ENCODE results near the gene TMF1. TPM values are rescaled to one million over a fixed set of nuclear protein-coding genes. Genes with fewer than 3 reads are reported as not detected.

The TMF1 gene
- total and polyA plus RNA-seq, 2 experiments from 2014 or later, result 15.8 to 21.3 TPM

DNA sequence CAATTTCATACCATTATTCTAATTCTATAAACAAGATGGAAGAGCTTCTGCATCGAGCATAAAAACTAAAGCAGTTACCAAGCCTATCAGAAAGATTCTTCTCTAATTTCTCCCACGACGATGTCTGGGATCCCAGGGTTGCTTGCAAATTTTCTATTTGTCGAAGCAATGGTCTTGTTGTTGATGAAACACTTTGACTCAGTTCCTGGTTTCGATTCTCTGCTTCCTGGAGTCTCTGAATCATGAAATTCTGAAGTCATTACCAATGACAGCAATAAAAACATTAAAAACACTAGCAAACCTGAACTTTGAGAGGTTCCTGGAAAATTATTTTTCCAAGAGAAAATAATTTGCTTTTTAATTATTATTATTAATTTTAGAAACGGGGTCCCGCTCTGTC lies 18.7 kb downstream of the TMF1 start:
- Histone ChIP-seq H3K4me3 (no peak overlapping the region), H3K27ac (ENCODE audit: low read depth) (no peak overlapping the region), H3K4me1 (ENCODE audit: insufficient read depth) (no peaks in the 10 kb centered on the region), H3K36me3 (ENCODE audit: insufficient read depth) (peaks cover 25% of the 10 kb centered on the region), H3K79me2 (replicated peaks; ENCODE audit: insufficient read depth) (no peaks in the 10 kb centered on the region), H3F3A (replicated peaks; ENCODE audit: low read depth) (no peaks in the 10 kb centered on the region), H2AFZ (no peak overlapping the region), H3K27me3 (ENCODE audit: insufficient read depth) (no peaks in the 10 kb centered on the region), H3K4me2 (no peak overlapping the region), H3K9me2 (ENCODE audit: insufficient read depth) (no peaks in the 10 kb centered on the region), H4K20me1 (replicated peaks; ENCODE audit: insufficient read depth) (no peaks in the 10 kb centered on the region)
- no peak for DNase-seq (ENCODE audit: low spot score)
- no peak for ATAC-seq
- H3K4me3 Mint-ChIP-seq, result no peak overlapping the region
- no peaks in the 10 kb centered on the region for H3K9me3 Mint-ChIP-seq
- peaks cover 43% of the 10 kb centered on the region for H3K36me3 Mint-ChIP-seq (ENCODE audit: low read depth)
- no peaks in the 10 kb centered on the region for H3K4me1 Mint-ChIP-seq
- TF ChIP-seq, protein P1, sequence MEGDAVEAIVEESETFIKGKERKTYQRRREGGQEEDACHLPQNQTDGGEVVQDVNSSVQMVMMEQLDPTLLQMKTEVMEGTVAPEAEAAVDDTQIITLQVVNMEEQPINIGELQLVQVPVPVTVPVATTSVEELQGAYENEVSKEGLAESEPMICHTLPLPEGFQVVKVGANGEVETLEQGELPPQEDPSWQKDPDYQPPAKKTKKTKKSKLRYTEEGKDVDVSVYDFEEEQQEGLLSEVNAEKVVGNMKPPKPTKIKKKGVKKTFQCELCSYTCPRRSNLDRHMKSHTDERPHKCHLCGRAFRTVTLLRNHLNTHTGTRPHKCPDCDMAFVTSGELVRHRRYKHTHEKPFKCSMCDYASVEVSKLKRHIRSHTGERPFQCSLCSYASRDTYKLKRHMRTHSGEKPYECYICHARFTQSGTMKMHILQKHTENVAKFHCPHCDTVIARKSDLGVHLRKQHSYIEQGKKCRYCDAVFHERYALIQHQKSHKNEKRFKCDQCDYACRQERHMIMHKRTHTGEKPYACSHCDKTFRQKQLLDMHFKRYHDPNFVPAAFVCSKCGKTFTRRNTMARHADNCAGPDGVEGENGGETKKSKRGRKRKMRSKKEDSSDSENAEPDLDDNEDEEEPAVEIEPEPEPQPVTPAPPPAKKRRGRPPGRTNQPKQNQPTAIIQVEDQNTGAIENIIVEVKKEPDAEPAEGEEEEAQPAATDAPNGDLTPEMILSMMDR (conservative IDR thresholded peaks at IDR 0.05; ENCODE audit: low read depth in 2 of 2), result no peak
- TF ChIP-seq STAT1 (IDR thresholded peaks at IDR 0.05; ENCODE audit: unreplicated experiment), result no peak
- no peak for TF ChIP-seq JUNB (IDR thresholded peaks at IDR 0.05; ENCODE audit: unreplicated experiment)
- no peak for TF ChIP-seq EZH2 (IDR thresholded peaks at IDR 0.05; ENCODE audit: low read depth, unreplicated experiment)
- no peak for TF ChIP-seq CREB1 (CRISPR knock-in tag; IDR thresholded peaks at IDR 0.05; ENCODE audit: low read depth)
- TF ChIP-seq NANOG (IDR thresholded peaks at IDR 0.05; ENCODE audit: borderline replicate concordance), result no peak
- TF ChIP-seq, protein P2, sequence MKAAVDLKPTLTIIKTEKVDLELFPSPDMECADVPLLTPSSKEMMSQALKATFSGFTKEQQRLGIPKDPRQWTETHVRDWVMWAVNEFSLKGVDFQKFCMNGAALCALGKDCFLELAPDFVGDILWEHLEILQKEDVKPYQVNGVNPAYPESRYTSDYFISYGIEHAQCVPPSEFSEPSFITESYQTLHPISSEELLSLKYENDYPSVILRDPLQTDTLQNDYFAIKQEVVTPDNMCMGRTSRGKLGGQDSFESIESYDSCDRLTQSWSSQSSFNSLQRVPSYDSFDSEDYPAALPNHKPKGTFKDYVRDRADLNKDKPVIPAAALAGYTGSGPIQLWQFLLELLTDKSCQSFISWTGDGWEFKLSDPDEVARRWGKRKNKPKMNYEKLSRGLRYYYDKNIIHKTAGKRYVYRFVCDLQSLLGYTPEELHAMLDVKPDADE (IDR thresholded peaks at IDR 0.05), result no peak
- TF ChIP-seq, protein P3, sequence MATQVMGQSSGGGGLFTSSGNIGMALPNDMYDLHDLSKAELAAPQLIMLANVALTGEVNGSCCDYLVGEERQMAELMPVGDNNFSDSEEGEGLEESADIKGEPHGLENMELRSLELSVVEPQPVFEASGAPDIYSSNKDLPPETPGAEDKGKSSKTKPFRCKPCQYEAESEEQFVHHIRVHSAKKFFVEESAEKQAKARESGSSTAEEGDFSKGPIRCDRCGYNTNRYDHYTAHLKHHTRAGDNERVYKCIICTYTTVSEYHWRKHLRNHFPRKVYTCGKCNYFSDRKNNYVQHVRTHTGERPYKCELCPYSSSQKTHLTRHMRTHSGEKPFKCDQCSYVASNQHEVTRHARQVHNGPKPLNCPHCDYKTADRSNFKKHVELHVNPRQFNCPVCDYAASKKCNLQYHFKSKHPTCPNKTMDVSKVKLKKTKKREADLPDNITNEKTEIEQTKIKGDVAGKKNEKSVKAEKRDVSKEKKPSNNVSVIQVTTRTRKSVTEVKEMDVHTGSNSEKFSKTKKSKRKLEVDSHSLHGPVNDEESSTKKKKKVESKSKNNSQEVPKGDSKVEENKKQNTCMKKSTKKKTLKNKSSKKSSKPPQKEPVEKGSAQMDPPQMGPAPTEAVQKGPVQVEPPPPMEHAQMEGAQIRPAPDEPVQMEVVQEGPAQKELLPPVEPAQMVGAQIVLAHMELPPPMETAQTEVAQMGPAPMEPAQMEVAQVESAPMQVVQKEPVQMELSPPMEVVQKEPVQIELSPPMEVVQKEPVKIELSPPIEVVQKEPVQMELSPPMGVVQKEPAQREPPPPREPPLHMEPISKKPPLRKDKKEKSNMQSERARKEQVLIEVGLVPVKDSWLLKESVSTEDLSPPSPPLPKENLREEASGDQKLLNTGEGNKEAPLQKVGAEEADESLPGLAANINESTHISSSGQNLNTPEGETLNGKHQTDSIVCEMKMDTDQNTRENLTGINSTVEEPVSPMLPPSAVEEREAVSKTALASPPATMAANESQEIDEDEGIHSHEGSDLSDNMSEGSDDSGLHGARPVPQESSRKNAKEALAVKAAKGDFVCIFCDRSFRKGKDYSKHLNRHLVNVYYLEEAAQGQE (IDR thresholded peaks at IDR 0.05; ENCODE audit: unreplicated experiment), result no peak
- TF ChIP-seq, protein P4, sequence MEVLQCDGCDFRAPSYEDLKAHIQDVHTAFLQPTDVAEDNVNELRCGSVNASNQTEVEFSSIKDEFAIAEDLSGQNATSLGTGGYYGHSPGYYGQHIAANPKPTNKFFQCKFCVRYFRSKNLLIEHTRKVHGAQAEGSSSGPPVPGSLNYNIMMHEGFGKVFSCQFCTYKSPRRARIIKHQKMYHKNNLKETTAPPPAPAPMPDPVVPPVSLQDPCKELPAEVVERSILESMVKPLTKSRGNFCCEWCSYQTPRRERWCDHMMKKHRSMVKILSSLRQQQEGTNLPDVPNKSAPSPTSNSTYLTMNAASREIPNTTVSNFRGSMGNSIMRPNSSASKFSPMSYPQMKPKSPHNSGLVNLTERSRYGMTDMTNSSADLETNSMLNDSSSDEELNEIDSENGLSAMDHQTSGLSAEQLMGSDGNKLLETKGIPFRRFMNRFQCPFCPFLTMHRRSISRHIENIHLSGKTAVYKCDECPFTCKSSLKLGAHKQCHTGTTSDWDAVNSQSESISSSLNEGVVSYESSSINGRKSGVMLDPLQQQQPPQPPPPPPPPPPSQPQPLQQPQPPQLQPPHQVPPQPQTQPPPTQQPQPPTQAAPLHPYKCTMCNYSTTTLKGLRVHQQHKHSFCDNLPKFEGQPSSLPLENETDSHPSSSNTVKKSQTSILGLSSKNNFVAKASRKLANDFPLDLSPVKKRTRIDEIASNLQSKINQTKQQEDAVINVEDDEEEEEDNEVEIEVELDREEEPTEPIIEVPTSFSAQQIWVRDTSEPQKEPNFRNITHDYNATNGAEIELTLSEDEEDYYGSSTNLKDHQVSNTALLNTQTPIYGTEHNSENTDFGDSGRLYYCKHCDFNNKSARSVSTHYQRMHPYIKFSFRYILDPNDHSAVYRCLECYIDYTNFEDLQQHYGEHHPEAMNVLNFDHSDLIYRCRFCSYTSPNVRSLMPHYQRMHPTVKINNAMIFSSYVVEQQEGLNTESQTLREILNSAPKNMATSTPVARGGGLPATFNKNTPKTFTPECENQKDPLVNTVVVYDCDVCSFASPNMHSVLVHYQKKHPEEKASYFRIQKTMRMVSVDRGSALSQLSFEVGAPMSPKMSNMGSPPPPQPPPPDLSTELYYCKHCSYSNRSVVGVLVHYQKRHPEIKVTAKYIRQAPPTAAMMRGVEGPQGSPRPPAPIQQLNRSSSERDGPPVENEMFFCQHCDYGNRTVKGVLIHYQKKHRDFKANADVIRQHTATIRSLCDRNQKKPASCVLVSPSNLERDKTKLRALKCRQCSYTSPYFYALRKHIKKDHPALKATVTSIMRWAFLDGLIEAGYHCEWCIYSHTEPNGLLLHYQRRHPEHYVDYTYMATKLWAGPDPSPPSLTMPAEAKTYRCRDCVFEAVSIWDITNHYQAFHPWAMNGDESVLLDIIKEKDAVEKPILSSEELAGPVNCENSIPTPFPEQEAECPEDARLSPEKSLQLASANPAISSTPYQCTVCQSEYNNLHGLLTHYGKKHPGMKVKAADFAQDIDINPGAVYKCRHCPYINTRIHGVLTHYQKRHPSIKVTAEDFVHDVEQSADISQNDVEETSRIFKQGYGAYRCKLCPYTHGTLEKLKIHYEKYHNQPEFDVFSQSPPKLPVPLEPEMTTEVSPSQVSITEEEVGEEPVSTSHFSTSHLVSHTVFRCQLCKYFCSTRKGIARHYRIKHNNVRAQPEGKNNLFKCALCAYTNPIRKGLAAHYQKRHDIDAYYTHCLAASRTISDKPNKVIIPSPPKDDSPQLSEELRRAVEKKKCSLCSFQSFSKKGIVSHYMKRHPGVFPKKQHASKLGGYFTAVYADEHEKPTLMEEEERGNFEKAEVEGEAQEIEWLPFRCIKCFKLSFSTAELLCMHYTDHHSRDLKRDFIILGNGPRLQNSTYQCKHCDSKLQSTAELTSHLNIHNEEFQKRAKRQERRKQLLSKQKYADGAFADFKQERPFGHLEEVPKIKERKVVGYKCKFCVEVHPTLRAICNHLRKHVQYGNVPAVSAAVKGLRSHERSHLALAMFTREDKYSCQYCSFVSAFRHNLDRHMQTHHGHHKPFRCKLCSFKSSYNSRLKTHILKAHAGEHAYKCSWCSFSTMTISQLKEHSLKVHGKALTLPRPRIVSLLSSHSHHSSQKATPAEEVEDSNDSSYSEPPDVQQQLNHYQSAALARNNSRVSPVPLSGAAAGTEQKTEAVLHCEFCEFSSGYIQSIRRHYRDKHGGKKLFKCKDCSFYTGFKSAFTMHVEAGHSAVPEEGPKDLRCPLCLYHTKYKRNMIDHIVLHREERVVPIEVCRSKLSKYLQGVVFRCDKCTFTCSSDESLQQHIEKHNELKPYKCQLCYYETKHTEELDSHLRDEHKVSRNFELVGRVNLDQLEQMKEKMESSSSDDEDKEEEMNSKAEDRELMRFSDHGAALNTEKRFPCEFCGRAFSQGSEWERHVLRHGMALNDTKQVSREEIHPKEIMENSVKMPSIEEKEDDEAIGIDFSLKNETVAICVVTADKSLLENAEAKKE (CRISPR knock-in tag; IDR thresholded peaks at IDR 0.05), result no peak
- TF ChIP-seq EZH2phosphoT487 (IDR thresholded peaks at IDR 0.05; ENCODE audit: unreplicated experiment), result no peak
- no peak for TF ChIP-seq ZNF331 (CRISPR knock-in tag; IDR thresholded peaks at IDR 0.05; ENCODE audit: low read depth)
- no peak for TF ChIP-seq ZNF114 (CRISPR knock-in tag; IDR thresholded peaks at IDR 0.05)
- no peak for TF ChIP-seq POLR2AphosphoS5 (IDR thresholded peaks at IDR 0.05; ENCODE audit: low read depth)
- H3K27ac Mint-ChIP-seq, result no peak overlapping the region
- H3K27me3 Mint-ChIP-seq (ENCODE audit: insufficient read depth, low read depth, poor library complexity), result peaks cover 2% of the 10 kb centered on the region

Data from GM23338 (cell line).